ENCODE measurements around the gene MCHR1.

DNA sequence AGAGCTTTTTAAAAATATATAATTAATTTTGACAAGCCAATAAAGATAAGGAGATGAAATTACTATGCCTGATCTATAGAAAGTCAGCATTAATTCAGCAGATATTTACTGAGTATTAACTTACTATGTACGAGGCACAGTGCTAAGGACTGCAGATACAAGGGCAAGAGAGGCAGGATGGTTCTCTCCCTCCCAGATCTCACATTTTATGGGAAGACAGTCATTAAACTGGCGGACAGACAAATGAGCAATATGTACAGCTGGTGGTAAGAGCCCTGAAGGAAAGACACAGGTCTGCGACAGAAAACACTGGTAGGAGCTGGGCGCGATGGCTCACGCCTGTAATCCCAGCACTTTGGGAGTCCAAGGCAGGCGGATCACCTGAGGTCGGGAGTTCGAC is 36.8 kb downstream of the MCHR1 start:
- no peak for TF ChIP-seq ELF4 (IDR thresholded peaks at IDR 0.05)
- no peak for TF ChIP-seq FOXK2 (IDR thresholded peaks at IDR 0.05)
- no peak for TF ChIP-seq CTBP1 (IDR thresholded peaks at IDR 0.05; ENCODE audit: borderline replicate concordance)

Measured in HEK293T (cell line).